Caco-2 (cell line): ENCODE results near the gene EIF2B5. TPM values are rescaled to one million over a fixed set of nuclear protein-coding genes. Genes with fewer than 3 reads are reported as not detected.
A peak's percentile ranks its signal among the peaks of the same experiment; 100 is the strongest.
"Not testable (repeated sequence)": the region's sequence is repeated elsewhere in the genome, so short reads cannot be mapped to it uniquely, and the experiment has no call there.

Source experiments
- BruUV-seq: library from RNA; stranded (reverse); fragments of 400-500 nt; replicated peaks from 2 replicates; lab custom pipeline; 2021; lab: Mats Ljungman, UMichigan
- CTCF ChIA-PET: fragments of 300-600 bp; sonication (Branson Sonifier 250); formaldehyde crosslinking; loops from one replicate; lab custom pipeline; 2022; ENCODE audit warnings: antibody characterized with exemption; lab: Charles Lee
- POLR2A ChIA-PET: fragments of 300-600 bp; sonication (Branson Sonifier 250); formaldehyde crosslinking; loops from one replicate; lab custom pipeline; 2022; ENCODE audit warnings: antibody characterized with exemption; lab: Charles Lee
- DNase-seq, 2 experiments: peaks; one replicate each; pipeline versions ENCODE4 v3.0.0 to v3.0.0-alpha.2; 2020 to 2022
- H3K27me3 ChIP-seq: replicated peaks from 2 replicates; pipeline ENCODE4 v1.6.0; 2011; ENCODE audit warnings: low read length; ENCODE audit not compliant: control insufficient read depth, insufficient read depth
- H3K36me3 ChIP-seq: 2 replicates; pipeline ENCODE4 v1.5.1; 2011; ENCODE audit warnings: low read length; ENCODE audit not compliant: control insufficient read depth, insufficient read depth
- H3K4me1 ChIP-seq: fragments of 250-450 bp; sonication (Bioruptor Pico); 2 replicates; pipeline ENCODE4 v1.5.1; 2020; ENCODE audit warnings: mild to moderate bottlenecking
- H3K4me3 ChIP-seq: 2 replicates; pipeline ENCODE4 v1.5.1; 2011; ENCODE audit warnings: low read depth, mild to moderate bottlenecking, control low read depth, low read length
- H3K9me3 ChIP-seq: fragments of 250-450 bp; sonication (Bioruptor Pico); 2 replicates; pipeline ENCODE4 v1.5.1; 2020; ENCODE audit warnings: mild to moderate bottlenecking, moderate library complexity
- H3K27ac Mint-ChIP-seq: one replicate; pipeline ENCODE4 v1.8.0; 2022; ENCODE audit warnings: mixed read lengths; ENCODE audit not compliant: unreplicated experiment
- H3K27me3 Mint-ChIP-seq: one replicate; pipeline ENCODE4 v1.8.0; 2022; ENCODE audit warnings: mixed read lengths; ENCODE audit not compliant: insufficient read depth, unreplicated experiment
- H3K36me3 Mint-ChIP-seq: one replicate; pipeline ENCODE4 v1.8.0; 2022; ENCODE audit warnings: mild to moderate bottlenecking, mixed read lengths; ENCODE audit not compliant: insufficient read depth, unreplicated experiment
- H3K4me1 Mint-ChIP-seq: one replicate; pipeline ENCODE4 v1.8.0; 2022; ENCODE audit warnings: low read depth, mixed read lengths; ENCODE audit not compliant: unreplicated experiment
- H3K4me3 Mint-ChIP-seq: one replicate; pipeline ENCODE4 v1.8.0; 2022; ENCODE audit warnings: mild to moderate bottlenecking, moderate library complexity, mixed read lengths; ENCODE audit not compliant: unreplicated experiment
- H3K9me3 Mint-ChIP-seq: one replicate; pipeline ENCODE4 v1.8.0; 2022; ENCODE audit warnings: mixed read lengths; ENCODE audit not compliant: unreplicated experiment
- CTCF ChIP-seq, 2 experiments: fragments of 200-600 bp in 1 of 2; IDR thresholded peaks; 1 replicate in 1 of 2; 2 replicates in 1 of 2; pipeline versions ENCODE4 v1.5.1 to v1.8.0; 2011 to 2022; ENCODE audit warnings: antibody characterized with exemption in 1 of 2, control low read depth in 1 of 2, inconsistent platforms in 1 of 2, low read depth in 1 of 2, low read length in 1 of 2, mild to moderate bottlenecking in 1 of 2, moderate library complexity in 1 of 2; ENCODE audit not compliant: insufficient read depth in 1 of 2, severe bottlenecking in 1 of 2, unreplicated experiment in 1 of 2
- intact Hi-C: fragments of 100-400 bp; cut with micrococcal nuclease; formaldehyde crosslinking; loops from one replicate; pipeline ENCODE4 v1.10.0; 2022; ENCODE audit not compliant: unreplicated experiment
- total RNA-seq: library from RNA; stranded (reverse); gene quantifications from 2 replicates; pipeline ENCODE4 v1.2.3, GENCODE V29; 2022

EIF2B5 gene
- total RNA-seq, 1 experiment from 2014 or later, result 43.8 TPM

GRCh38 chr3:184148076-184148475, 12.9 kb downstream of the EIF2B5 start:
- no peak for TF ChIP-seq CTCF (IDR thresholded peaks at IDR 0.05; ENCODE audit: insufficient read depth in 1 of 2, low read depth in 1 of 2, low read length in 1 of 2, severe bottlenecking in 1 of 2, unreplicated experiment in 1 of 2)
- no peak overlapping the region for H3K4me3 ChIP-seq
- POLR2A ChIA-PET, result no interaction called here
- Mint-ChIP-seq H3K4me1 (no peaks in the 10 kb centered on the region), H3K36me3 (peaks cover 4% of the 10 kb centered on the region), H3K27ac (no peak overlapping the region), H3K4me3 (no peak overlapping the region), H3K9me3 (no peaks in the 10 kb centered on the region), H3K27me3 (no peaks in the 10 kb centered on the region)
- no peaks in the 10 kb centered on the region for H3K4me1 ChIP-seq
- peaks cover 6% of the 10 kb centered on the region for H3K36me3 ChIP-seq
- no peak for DNase-seq
- H3K27me3 ChIP-seq, result no peaks in the 10 kb centered on the region
- no TSS peak for BruUV-seq
- no peaks in the 10 kb centered on the region for H3K9me3 ChIP-seq
- intact Hi-C loops, result no loop called here
- CTCF ChIA-PET, result interaction anchor here (0.6 kb wide), 1 partner anchor 54 kb away, joined by 8 read pairs; no protein-coding TSS in a partner anchor

GRCh38 chr3:184149123-184149522, 14.0 kb downstream of the EIF2B5 start:
- Histone ChIP-seq H3K9me3 (no peaks in the 10 kb centered on the region), H3K27me3 (no peaks in the 10 kb centered on the region), H3K36me3 (peaks cover 4% of the 10 kb centered on the region), H3K4me1 (no peaks in the 10 kb centered on the region), H3K4me3 (no peak overlapping the region)
- H3K27ac Mint-ChIP-seq, result no peak overlapping the region
- H3K9me3 Mint-ChIP-seq, result no peaks in the 10 kb centered on the region
- ChIA-PET POLR2A (no interaction called here), CTCF (interaction anchor here (0.6 kb wide), 1 partner anchor 739 kb away, joined by 4 read pairs; no protein-coding TSS in a partner anchor)
- H3K4me1 Mint-ChIP-seq, result no peaks in the 10 kb centered on the region
- no peak overlapping the region for H3K4me3 Mint-ChIP-seq
- peaks cover 4% of the 10 kb centered on the region for H3K36me3 Mint-ChIP-seq
- BruUV-seq, result no TSS peak
- no peak for TF ChIP-seq CTCF (IDR thresholded peaks at IDR 0.05; ENCODE audit: insufficient read depth in 1 of 2, low read depth in 1 of 2, low read length in 1 of 2, severe bottlenecking in 1 of 2, unreplicated experiment in 1 of 2)
- intact Hi-C loops, result no loop called here
- no peaks in the 10 kb centered on the region for H3K27me3 Mint-ChIP-seq
- no peak for DNase-seq

GRCh38 chr3:184149770-184150169, 14.6 kb downstream of the EIF2B5 start:
- POLR2A ChIA-PET, result interaction anchor here (0.6 kb wide), 1 partner anchor 12 kb away, joined by 4 read pairs; no protein-coding TSS in a partner anchor
- not testable (repeated sequence) for H3K27ac Mint-ChIP-seq

More at GRCh38 chr3:184149770-184150169, 14.6 kb downstream of the EIF2B5 start:
- intact Hi-C loops, H3K4me1 ChIP-seq, H3K36me3 ChIP-seq, H3K9me3 Mint-ChIP-seq, H3K36me3 Mint-ChIP-seq, BruUV-seq, H3K4me3 ChIP-seq, H3K27me3 Mint-ChIP-seq, H3K27me3 ChIP-seq, H3K9me3 ChIP-seq, H3K4me3 Mint-ChIP-seq, CTCF ChIA-PET, H3K4me1 Mint-ChIP-seq, DNase-seq: not testable (repeated sequence)
- TF ChIP-seq CTCF (IDR thresholded peaks at IDR 0.05; ENCODE audit: insufficient read depth in 1 of 2, low read depth in 1 of 2, low read length in 1 of 2, severe bottlenecking in 1 of 2, unreplicated experiment in 1 of 2), result peak in 1 of 2 experiments; percentile 34
